Adrenal gland (tissue), 12 donors: Measurements from ENCODE around the gene SERPINB5. TPM values are rescaled to one million over a fixed set of nuclear protein-coding genes. Genes with fewer than 3 reads are reported as not detected.
"Not testable (repeated sequence)": the region's sequence is repeated elsewhere in the genome, so short reads cannot be mapped to it uniquely, and the experiment has no call there.

Experiments used
- DNase-seq, 7 donors: peaks; one replicate each; pipeline ENCODE4 v3.0.0-alpha.2; 2019 to 2020
- H3K27ac ChIP-seq, 5 donors: fragments of 200-600 bp; sonication (generic) in 4 of 5; 1 replicate in 3 of 5; 2 replicates in 2 of 5; pipeline versions ENCODE4 v1.5.1 to v1.8.0; 2016 to 2020; ENCODE audit warnings: mild to moderate bottlenecking in 1 of 5
- H3K27me3 ChIP-seq: fragments of 200-600 bp; 2 replicates; pipeline ENCODE4 v1.8.0; 2021
- H3K36me3 ChIP-seq, 2 donors: fragments of 200-600 bp; replicated peaks in 1 of 2; 1 replicate in 1 of 2; 2 replicates in 1 of 2; pipeline versions ENCODE4 v1.5.1 to v1.8.0; 2018 to 2022
- H3K4me1 ChIP-seq, 2 donors: fragments of 200-600 bp; replicated peaks in 1 of 2; 1 replicate in 1 of 2; 2 replicates in 1 of 2; pipeline versions ENCODE4 v1.5.1 to v1.8.0; 2018 to 2021
- H3K4me3 ChIP-seq, 4 donors: fragments of 200-600 bp; sonication (generic) in 3 of 4; one replicate each; pipeline ENCODE4 v1.5.1; 2016 to 2018
- H3K9me3 ChIP-seq, 3 donors: fragments of 200-600 bp; sonication (generic) in 1 of 3; replicated peaks in 1 of 3; 1 replicate in 2 of 3; 2 replicates in 1 of 3; pipeline versions ENCODE4 v1.5.1 to v1.8.0; 2016 to 2021
- POLR2A ChIP-seq, 2 donors: fragments of 450-650 bp; IDR thresholded peaks; one replicate each; pipeline ENCODE4 v1.6.1; 2017; ENCODE audit warnings: antibody characterized with exemption in 2 of 2, mild to moderate bottlenecking in 2 of 2, moderate library complexity in 1 of 2
- WGBS, 4 donors: extraction: QIAGEN DNeasy Blood & Tissue Kit in 2 of 4; methylation state at CpG; one replicate each; pipeline versions ENCODE4 v1.1.5 to v1.1.7; 2013 to 2017; 5-methylcytosine and 5-hydroxymethylcytosine counted together
- intact Hi-C, 2 donors: fragments of 100-400 bp; cut with DNase I; formaldehyde crosslinking; loops; one replicate each; pipeline versions ENCODE4 v1.14.1 to v1.15.0; 2022 to 2023
- polyA plus RNA-seq, 3 donors: library from polyadenylated mRNA; stranded (reverse); fragments of 200-250 nt in 2 of 3; fragments of 350-450 nt in 1 of 3; fragmentation: Illumina TruSeq in 1 of 3; extraction: RNeasy Lipid Tissue Mini Kit (QIAGEN cat#74804) in 1 of 3; gene quantifications; one replicate each; pipeline ENCODE4 v1.2.3, GENCODE V29; 2013 to 2014
- total RNA-seq, 9 donors: library from RNA; depleted of rRNA in 4 of 9; stranded (reverse); fragments of >200 nt in 4 of 9; fragments of 120-200 nt in 1 of 9; fragmentation: NEBNext Ultra II Directional in 1 of 9; extraction: Animal tissue kit (Norgen Biotek cat#: 25700) in 1 of 9; gene quantifications; one replicate each; pipeline versions ENCODE4 v1.1.0 to v1.2.4, GENCODE V29; 2013 to 2023
- TF ChIP-seq, protein P1 (sequence below), 6 experiments: fragments of 450-650 bp in 4 of 6; fragments of 200-600 bp in 2 of 6; sonication (generic) in 1 of 6; IDR thresholded peaks; 1 replicate in 5 of 6; 2 replicates in 1 of 6; pipeline versions ENCODE4 v1.5.1 to v1.8.0; 2016 to 2021; ENCODE audit warnings: antibody characterized with exemption in 6 of 6, mild to moderate bottlenecking in 2 of 6, moderate library complexity in 1 of 6
- donor health status: healthy with polysubstance abuse.
- donor health status: Bipolar disorder and iron deficiency.
- donor health status: DM: yes; HTN: yes; CAD: no.
- donor health status: DM: no; HTN: no; CAD: no.
- donor health status: DM: no; HTN: no; CAD: no.
- donor health status: DM: yes; HTN: yes; CAD: no.

The SERPINB5 gene
- total and polyA plus RNA-seq, 12 donors = 0.06 to 0.29 (median 0.07) TPM; not detected in 9

DNA sequence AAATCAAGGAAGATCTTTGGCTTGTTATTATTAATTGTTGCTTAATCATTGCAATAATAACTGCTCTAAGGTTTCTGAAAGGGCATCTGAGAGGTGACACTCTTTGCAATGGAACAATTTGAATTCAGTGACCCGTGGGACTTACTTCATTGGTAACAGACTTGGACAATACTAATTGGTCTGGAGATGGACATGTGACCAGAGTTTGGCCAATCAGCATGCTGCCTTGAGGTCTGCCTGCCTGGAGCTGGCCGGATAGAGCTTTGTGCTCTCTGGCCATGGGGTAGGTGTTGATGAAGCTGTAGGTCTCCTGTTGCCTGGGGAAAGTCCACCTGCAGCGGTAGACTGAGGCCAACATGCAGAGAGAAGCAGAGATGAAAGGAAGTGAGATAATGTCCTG is 30.5 kb upstream of the SERPINB5 start:
- Histone ChIP-seq H3K4me3 (no peak overlapping the region), H3K9me3 (no peaks in the 10 kb centered on the region), H3K27ac (no peak overlapping the region), H3K4me1 (no peaks in the 10 kb centered on the region), H3K27me3 (peaks cover 3% of the 10 kb centered on the region), H3K36me3 (no peaks in the 10 kb centered on the region)
- DNase-seq = no peak
- intact Hi-C loops = loop anchor here in 1 of 2 donors (10.0 kb wide), 1 partner anchor 311 kb away; no protein-coding TSS in a partner anchor
- 81 to 100% (median 95%) methylated on average over 3 of the region's 3 CpGs for WGBS, 4 donors
- TF ChIP-seq, protein P1, sequence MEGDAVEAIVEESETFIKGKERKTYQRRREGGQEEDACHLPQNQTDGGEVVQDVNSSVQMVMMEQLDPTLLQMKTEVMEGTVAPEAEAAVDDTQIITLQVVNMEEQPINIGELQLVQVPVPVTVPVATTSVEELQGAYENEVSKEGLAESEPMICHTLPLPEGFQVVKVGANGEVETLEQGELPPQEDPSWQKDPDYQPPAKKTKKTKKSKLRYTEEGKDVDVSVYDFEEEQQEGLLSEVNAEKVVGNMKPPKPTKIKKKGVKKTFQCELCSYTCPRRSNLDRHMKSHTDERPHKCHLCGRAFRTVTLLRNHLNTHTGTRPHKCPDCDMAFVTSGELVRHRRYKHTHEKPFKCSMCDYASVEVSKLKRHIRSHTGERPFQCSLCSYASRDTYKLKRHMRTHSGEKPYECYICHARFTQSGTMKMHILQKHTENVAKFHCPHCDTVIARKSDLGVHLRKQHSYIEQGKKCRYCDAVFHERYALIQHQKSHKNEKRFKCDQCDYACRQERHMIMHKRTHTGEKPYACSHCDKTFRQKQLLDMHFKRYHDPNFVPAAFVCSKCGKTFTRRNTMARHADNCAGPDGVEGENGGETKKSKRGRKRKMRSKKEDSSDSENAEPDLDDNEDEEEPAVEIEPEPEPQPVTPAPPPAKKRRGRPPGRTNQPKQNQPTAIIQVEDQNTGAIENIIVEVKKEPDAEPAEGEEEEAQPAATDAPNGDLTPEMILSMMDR (IDR thresholded peaks at IDR 0.05) = no peak
- no peak for TF ChIP-seq POLR2A (IDR thresholded peaks at IDR 0.05)

DNA sequence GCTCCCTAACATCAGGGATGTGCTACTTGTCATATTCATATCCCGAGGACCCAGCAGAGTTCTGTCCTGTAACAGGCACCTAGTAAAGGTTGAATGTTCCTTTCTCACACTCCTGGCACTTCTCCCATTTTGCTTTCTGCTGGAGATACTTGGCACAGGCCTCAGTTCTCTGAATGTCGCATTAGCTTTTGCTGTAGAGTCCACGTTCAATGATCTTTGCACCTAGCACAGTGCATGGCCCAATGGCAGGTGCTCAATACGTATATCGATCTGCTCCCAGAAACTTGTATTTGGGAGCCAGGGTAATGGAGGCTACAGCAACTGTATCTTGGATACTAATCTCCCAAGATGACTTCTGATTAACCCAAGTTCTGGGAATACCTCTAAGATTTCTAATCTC is 29.7 kb upstream of the SERPINB5 start:
- Histone ChIP-seq H3K27me3 (peaks cover 3% of the 10 kb centered on the region), H3K9me3 (no peaks in the 10 kb centered on the region), H3K4me1 (peaks cover 0 to 2% of the 10 kb centered on the region in 2 donors), H3K4me3 (no peak overlapping the region), H3K27ac (no peak overlapping the region), H3K36me3 (no peaks in the 10 kb centered on the region)
- no peak for DNase-seq
- no peak for TF ChIP-seq POLR2A (IDR thresholded peaks at IDR 0.05)
- TF ChIP-seq, protein P1 (IDR thresholded peaks at IDR 0.05) = no peak
- 85 to 93% (median 89%) methylated on average over 5 of the region's 5 CpGs for WGBS, 4 donors
- intact Hi-C loops = loop anchor here in 1 of 2 donors (10.0 kb wide), 1 partner anchor 312 kb away; no protein-coding TSS in a partner anchor

DNA sequence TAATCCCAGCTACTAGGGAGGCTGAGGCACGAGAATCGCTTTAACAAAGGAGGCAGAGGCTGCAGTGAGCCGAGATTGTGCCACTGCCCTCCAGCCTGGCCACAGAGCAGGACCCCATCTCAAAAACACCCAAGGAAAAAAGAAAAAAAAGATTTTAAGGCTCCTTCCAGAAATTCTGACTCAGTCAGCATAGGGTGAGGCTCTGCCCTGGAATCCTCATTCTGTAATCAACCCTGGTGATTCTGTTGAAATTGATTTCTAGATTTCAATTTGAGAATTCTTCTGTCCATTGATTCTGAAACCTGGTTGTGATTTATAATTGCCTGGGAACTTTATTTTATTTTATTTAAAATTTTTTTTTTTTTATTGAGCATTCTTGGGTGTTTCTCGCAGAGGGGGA is 27.3 kb upstream of the SERPINB5 start:
- Histone ChIP-seq H3K27me3 (no peaks in the 10 kb centered on the region), H3K4me3 (no peak overlapping the region), H3K36me3 (no peaks in the 10 kb centered on the region), H3K4me1 (peaks cover 8 to 12% of the 10 kb centered on the region in 2 donors), H3K9me3 (no peaks in the 10 kb centered on the region), H3K27ac (no peak overlapping the region)
- TF ChIP-seq POLR2A (IDR thresholded peaks at IDR 0.05) = no peak
- TF ChIP-seq, protein P1 (IDR thresholded peaks at IDR 0.05) = no peak
- intact Hi-C loops = loop anchor here in 1 of 2 donors (10.0 kb wide), 1 partner anchor 315 kb away; no protein-coding TSS in a partner anchor
- no peak for DNase-seq
- WGBS, 4 donors = 86 to 96% (median 88%) methylated on average over 4 of the region's 4 CpGs

DNA sequence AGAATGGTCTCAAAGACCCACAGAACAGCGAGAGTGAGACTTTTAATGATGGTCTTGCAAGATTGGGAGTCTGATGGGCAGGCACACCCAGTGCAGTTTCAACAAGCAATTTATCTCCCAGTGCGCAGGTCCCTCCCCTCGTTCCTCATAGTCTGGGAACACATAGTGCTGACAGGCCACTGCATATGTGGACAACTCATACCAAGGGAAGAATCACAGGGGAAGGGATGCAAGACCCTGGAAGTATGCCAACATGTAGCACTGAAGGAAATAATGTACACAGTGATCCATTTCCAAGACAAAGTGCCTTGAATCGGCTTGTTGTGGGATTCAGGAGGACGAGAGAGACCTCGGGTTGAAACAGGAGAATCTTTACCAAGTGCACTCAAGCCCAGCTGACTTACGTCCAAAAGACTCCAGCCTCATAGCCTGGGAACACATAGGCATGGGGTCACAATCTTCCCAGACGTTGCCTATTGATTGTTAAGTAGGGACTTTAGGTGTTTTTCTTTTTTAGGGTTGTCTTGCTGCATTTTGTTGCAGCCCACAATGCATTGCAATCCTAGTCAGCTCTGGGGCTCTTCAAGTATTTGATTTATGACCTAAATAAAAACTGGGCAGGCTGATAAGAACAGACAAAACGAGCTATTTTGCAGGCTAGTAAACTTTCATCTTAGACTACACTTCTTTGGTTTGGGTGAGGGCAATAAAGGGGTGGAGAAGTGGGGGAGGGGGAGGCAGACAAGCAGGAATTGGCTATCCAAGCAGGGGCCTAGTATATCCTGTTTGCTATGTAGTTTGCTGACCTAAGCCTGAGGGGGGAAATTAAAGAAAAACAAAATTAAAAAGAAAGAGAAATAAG is 24.7 kb upstream of the SERPINB5 start:
- Histone ChIP-seq H3K4me3 (no peak overlapping the region), H3K27me3 (no peaks in the 10 kb centered on the region), H3K9me3 (no peaks in the 10 kb centered on the region), H3K4me1 (peaks cover 8 to 12% of the 10 kb centered on the region in 2 donors), H3K36me3 (no peaks in the 10 kb centered on the region), H3K27ac (no peak overlapping the region)
- DNase-seq = no peak
- intact Hi-C loops = no loop called here
- TF ChIP-seq, protein P1 (IDR thresholded peaks at IDR 0.05) = no peak
- TF ChIP-seq POLR2A (IDR thresholded peaks at IDR 0.05) = no peak
- 53 to 62% (median 58%) methylated on average over 9 of the region's 9 CpGs for WGBS, 4 donors

DNA sequence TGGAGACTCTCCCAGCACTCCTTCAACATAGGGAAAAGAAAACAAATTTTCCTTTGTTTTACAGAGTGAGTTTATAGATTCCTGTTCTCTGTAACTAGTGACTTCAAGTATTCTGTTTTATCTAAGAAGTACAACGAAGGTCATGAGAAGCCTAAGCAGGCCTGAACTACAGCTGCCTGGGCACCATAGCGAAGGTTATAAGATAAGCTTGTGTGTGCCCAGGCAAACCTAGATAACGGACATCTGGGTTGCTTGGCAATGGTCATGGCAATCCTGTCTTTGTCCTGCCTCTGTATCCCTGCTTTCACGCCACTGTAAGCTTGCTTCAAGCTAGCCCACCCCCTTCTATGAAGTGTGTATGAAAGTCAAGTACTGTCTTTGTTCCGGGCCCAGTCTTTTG is 24.0 kb upstream of the SERPINB5 start:
- H3K27me3 ChIP-seq, H3K9me3 ChIP-seq, H3K27ac ChIP-seq, H3K36me3 ChIP-seq, intact Hi-C loops, H3K4me3 ChIP-seq: not testable (repeated sequence)
- peaks cover 8 to 12% of the 10 kb centered on the region in 2 donors for H3K4me1 ChIP-seq
- 51 to 65% (median 58%) methylated on average over 5 of the region's 5 CpGs for WGBS, 4 donors
- peak in 1 of 7 donors; percentile 13 for DNase-seq
